Activated naive CD4-positive, alpha-beta T cell treated with Interleukin-2 at 50 U/mL for 16 hours (primary cell): Measurements from ENCODE around the gene PSMD8.
A peak's percentile ranks its signal among the peaks of the same experiment; 100 is the strongest.
"Not testable (repeated sequence)": the region's sequence is repeated elsewhere in the genome, so short reads cannot be mapped to it uniquely, and the experiment has no call there.

Source experiments
- DNase-seq: peaks from one replicate; pipeline ENCODE4 v3.0.0-alpha.2; 2020

The PSMD8 gene

DNA sequence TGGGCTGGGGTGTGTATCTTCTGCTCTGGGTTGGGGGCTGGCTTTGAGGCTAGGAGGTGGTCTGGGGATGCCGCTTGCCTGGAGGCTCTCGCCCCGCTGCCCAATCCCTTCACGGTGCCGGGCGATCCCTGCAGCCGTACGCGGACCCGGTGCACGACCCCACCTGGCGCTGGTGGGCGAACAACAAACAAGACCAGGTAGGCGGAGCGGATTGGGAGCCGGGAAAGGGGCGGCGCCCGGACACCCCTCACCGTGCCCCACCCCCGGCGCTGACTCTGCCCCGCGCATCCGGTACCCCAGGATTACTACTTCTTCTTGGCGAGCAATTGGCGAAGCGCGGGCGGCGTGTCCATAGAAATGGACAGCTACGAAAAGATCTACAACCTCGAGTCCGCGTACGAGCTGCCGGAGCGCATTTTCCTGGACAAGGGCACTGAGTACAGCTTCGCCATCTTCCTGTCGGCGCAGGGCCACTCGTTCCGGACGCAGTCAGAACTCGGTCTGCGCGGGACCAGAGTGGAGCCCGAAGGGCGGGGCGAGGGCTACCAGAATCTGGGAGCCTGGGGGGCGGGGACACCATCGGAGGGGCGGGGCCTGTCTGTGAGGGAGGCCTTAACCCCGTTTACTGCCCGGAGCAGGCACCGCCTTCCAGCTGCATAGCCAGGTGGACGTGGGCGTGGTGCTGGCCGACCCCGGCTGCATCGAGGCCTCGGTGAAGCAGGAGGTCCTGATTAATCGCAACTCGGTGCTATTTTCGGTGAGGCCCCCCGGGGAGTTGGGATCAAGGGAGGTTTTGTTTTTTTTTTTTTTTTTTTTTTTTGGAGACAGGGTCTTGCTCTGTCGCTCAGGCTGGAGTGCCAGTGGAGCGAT is 12.1 kb upstream of the PSMD8 start:
- DNase-seq = peak; percentile 82

DNA sequence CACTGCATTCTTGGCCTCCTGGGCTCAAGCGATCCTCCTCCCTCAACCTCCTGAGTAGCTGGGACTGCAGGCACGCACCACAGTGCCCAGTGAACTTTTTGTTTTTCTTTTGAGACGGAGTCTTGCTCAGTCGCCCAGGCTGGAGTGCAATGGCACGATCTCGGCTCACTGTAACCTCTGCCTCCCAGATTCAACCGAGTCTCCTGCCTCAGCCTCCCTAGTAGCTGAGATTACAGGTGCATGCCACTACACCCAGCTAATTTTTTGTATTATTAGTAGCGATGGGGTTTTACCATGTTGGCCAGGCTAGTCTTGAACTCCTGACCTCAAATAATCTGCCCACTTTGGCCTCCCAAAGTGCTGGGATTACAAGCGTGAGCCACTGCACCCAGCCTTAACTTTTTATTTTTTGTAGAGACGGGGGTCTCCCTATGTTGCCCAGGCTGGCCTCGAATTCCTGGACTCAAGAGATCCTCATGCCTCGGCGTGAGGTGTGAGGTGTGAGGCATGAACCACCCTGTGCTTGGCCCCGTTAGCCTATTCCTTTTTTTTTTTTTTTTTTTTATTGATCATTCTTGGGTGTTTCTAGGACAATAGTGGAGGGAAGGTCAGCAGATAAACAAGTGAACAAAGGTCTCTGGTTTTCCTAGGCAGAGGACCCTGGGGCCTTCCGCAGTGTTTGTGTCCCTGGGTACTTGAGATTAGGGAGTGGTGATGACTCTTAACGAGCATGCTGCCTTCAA is 11.3 kb upstream of the PSMD8 start:
- DNase-seq = not testable (repeated sequence)

DNA sequence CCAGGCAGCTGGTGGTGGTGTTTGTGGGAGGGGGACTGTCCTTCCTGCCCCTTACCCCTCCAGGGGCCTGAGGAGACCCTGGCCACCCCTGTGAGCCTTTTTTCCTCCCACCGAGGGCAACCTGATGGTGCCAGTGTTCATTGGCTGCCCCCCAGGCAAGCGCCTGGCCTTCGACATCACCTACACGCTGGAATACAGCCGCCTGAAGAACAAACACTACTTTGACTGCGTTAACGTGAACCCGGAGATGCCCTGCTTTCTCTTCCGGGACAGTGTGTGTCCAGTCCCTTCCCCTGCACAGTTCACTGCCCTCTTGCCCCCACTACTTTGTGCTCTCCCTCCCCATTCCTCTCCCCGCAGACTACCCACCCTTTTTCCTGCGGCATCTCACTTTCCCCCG is 7.3 kb upstream of the PSMD8 start:
- no peak for DNase-seq

DNA sequence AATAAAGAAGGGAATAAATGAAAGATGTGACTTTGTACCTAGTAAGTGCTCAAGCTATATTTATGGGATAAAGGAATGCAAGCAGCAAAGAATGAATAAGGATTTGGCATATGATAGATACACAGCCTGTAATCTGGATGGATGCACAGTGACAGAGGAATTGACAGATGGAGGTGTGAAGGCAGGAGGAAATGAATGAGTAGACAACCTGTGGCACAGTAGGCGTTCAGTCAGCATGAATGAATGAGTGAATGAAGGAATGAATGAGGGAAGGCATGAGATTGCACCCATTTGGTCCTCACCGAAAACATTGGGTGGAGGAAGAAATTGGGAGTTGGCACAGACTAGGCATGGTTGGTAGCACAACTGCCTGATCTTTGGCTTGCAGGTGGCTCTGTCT is 4.8 kb upstream of the PSMD8 start:
- DNase-seq = no peak

DNA sequence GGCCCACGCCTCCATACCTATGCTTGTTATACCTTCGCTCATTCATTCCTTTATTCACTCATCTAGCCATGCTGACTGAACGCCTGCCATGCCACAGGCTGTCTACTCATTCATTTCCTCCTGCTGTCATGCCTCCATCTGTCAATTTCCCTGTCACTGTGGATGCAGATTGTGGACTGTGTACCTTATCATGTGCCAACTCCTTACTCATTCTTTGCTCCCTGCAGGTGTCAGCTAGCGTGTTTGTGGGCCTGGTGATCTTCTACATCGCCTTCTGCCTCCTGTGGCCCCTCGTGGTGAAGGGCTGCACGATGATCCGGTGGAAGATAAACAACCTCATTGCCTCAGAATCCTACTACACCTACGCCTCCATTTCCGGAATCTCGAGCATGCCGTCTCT is 4.1 kb upstream of the PSMD8 start:
- no peak for DNase-seq

DNA sequence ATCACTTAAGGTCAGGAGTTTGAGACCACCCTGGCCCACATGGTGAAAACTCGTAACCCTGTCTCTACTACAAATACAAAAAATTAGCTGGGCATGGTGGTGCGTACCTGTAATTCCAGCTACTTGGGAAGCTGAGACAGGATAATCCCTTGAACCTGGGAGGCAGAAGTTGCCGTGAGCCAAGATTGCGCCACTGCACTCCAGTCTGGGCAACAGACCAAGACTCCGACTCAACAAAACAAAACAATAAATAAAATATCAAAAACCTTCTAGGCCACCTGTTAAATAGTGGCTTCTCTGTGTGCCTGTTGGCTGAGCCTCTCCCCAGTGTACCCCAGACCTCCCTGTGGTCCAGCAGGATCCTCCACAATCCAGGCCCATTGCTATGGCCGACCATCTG is 3.3 kb upstream of the PSMD8 start:
- DNase-seq = no peak

DNA sequence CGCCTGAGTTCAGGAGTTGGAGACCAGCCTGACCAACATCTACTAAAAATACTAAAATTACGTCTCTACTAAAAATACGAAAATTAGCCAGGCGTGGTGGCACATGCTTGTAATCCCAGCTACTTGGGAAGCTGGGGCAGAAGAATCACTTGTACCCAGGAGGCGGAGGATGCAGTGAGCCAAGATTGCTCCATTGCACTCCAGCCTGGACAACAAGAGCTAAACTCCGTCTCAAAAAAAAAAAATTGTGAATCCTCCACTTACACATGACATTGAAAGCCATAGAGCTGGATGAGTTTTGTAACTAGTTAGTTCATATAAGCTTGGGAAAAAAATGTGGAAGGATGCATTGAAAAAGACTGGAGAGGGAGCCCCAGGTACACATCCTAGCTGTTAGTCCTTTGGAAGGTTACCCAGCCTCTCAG is 452 bp upstream of the PSMD8 start:
- DNase-seq = no peak

DNA sequence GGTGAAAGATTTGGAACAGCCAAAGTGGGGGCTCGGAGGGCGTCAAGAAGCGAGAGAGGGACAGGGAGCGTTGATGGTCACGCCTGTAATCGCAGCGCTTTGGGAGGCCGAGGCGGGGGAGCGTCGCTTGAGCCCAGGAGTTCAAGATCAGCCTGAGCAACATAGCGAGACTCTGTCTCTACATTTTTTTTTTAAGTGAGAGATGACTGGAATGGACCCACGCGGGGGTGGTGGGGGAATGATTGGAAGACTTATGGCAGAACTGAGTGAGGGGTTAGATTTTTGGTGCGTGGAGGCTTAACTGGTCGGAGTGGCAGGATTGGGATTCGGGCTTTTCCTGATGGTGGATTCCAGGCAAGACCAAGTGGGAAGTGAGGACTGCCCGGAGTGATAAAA is 725 bp downstream of the PSMD8 start:
- no peak for DNase-seq

DNA sequence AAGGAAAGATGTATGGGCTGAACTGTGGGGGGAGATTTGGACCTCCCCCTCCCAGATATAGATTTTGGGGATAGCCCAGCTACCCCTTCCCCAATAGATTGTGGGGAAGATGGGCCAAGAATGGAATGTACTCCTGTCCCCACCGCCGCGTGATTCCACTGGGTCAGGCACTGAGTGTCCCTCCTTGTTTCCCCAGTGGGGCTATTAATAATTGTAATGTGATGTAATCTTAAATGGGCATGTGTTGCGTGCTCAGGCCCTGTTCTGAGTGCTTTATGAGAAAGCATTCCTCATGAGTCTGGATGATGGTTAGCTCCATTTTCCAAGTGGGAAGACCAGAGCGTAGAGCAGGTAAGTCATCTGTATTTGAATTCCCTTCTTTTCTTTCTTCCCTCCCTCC is 1.4 kb downstream of the PSMD8 start:
- no peak for DNase-seq

DNA sequence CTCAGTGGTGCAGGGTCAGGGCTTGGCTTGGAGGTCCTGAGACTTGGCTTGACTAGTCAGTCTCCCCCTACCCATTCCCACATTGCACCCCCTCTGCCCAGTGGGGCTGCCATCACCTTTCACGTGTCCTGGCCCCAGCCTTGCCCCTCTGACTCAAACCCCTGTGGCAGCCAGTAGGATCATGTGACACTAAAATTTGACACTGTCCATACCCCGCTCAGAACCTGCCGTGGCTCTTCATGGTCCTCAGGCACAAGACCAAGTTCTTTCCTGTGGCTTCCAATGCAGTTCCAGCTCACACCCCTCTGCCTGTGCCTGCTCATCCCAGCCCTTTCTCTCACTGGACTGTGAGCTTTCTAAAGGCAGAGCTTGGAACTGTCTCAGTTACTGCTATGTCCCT is 2.2 kb downstream of the PSMD8 start:
- no peak for DNase-seq

DNA sequence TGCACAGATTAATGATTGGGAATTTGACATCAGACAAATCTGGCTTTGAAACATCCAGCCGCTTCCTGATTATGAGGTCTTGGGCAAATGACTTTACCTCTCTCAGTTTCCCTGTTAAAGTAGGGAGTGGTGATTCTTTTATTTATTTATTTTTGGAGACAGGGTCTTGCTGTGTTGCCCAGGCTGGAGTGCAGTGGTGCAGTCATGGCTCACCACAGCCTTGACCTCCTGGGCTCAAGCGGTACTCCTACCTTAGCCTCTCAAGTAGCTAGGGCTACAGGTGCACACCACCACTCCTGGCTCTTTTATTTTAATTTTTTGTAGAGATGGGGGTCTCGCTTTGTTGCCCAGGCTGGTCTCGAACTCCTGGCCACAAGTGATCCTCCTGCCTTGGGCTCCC is 2.7 kb downstream of the PSMD8 start:
- no peak for DNase-seq

DNA sequence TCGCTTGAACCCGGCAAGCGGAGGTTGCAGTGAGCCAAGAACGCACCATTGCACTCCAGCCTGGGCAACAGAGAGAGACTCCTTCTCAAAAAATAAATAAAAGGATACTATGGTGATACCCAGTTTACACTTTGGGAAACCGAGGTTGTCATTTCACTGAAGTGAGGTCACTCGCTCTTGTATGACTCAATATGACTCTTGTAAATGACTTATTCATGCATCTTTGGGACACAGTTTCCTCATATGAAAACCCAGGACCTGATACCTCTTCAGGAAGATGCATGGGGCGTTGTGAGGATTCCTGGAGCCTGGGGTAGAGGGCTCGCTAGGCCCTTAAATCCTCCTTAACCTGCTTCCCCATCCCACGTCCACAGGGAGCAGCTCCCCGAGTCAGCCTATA is 4.5 kb downstream of the PSMD8 start:
- DNase-seq = no peak

DNA sequence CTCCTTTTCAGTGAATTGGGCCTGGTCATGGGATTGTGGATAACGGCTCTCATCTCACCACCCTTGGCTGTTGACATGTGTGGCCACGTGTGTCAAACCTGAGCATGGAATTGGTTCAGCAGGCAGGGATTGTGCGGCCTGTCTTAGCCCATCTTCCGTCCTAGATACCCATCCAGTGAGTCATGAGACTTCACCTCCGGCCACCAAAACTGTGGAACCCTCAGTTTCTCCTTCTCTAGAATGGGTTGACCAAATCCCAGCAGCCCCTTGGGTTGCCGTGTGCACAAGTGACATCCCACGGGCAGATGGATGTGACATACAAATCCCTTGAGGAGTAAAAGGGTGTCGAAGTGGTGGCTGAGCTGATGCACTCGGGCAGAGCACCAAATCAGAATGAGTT is 6.8 kb downstream of the PSMD8 start:
- DNase-seq = no peak

DNA sequence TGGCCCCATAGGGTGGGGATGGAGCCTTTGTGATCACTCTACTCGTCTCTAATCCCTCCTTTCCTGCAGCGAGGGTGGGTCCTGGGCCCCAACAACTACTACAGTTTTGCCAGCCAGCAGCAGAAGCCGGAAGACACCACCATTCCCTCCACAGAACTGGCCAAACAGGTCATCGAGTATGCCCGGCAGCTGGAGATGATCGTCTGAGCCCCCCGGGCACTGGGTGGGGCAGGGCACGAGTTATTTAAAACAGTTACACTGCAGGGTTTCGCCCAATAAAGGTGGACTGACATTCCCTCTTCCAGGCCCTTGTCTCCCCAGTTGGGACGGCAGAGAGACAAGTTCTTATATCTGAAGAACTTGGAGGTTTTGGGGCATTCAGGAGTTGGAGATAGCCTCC is 8.8 kb downstream of the PSMD8 start:
- DNase-seq = no peak

DNA sequence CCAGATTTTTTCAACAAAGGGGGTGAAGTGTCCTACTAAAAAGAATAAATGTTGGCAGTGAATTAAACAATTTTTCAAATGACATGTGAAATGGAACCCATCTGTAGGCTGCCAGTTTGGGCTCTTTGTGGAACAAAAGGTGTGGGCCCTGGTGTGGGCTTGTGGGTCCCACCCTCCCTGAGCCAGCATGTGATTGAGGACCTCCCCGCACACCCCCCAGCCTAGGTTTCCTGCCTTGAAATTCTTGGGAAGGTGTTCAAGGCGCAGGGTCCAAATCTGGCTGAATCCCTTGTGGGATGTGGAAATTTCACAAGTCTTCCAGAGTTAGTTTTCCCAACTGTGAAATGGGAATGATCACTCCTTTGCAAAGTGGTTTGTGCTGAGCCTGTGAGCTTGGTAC is 9.4 kb downstream of the PSMD8 start:
- no peak for DNase-seq

DNA sequence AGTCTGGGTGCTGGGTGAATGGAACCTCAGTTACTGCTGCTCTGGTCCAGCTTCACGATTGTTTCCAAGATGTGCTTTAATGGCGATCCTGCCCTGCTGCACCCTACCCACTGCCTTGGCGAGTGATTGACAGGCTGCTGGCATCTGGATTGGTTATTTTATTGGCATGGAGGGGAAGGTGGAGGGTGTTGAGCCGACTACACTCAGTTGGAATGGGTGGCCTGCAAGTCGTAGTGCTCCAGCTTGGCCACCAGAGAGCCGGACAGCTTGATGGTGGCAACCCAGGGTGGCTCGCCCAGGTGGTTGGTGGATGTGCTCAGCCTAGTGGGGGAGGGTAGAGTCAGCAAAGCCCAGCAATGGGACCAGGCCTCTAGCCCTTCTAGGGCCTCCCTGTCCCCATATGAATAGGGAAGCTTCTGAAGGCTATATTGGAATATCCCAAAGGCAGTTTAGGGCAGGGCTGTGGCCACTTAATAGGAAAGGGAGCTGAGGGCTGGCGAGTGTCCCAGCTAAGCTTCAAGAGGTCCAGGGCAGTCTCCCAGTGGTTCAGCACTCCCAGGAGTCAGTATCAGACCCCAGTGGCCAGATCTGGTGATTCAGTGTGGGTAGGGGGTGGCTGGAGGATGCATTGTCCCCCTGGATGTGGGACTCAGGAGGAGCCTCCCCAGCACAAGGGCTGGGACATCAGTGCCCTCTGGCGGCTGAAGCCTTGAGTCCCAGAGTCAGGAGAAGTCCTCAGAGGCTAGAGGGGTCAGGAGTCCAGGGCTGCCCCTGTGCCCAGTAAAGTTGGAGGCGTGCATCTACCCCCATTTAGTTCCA is 10.0 kb downstream of the PSMD8 start:
- DNase-seq = no peak

DNA sequence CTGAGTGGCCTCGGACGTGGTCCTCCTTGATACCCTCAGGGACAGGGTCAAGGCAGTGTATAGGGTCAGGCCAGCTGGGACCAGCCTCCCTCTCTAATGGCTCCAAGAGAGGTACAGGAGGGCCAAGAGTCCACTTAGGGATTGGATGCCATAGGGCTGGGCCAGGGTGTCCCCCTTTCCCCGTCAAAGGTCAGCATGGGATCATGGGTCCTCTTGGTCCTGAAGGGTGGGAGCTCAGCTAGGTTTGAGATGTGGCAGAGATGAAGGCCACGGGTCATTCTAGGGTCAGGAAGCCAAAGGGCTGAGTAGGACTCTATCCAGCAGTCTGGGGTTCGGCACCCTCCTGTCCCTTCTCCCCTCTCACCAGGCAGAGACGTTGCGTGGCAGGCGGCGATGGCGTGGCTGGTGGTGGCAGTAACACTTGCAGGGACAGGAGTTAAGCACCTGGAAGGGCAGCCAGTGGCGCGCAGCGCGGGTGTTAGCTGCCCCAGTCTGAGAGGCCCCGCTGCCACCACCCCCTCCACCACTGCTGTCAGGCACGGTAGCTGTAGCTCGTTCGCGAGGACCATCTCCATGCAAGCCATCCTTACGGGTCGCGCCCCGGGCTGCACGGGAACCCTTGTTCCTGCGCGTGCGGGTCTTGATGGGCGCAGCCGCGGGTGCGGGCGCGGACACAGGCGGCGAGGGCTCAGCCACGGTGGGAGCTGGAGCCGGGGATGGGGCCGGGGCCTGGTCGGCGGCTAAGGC is 10.9 kb downstream of the PSMD8 start:
- DNase-seq = no peak

DNA sequence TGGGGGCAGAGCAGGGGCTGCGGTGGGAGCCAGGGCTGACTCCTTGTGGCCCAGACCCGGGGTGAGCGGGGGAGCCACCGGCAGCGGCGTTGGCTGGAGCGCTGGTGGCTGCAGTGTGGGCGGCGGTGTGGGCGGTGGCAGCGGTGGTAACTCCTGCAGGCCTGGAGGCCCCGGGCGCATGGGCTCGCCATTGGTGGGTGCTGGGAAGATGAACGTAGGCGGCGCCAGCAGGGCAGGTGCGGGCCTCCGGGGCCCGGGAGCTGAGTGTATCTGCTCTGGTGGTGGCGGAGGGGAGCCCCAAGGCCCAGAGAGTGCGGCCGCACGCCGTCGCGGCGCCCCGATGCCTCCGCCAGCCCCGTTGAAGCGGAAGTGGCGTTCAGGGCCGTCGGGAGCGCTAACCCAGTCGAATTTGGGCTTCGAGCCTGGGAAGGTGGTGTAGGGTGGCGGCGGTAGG is 11.5 kb downstream of the PSMD8 start:
- no peak for DNase-seq

DNA sequence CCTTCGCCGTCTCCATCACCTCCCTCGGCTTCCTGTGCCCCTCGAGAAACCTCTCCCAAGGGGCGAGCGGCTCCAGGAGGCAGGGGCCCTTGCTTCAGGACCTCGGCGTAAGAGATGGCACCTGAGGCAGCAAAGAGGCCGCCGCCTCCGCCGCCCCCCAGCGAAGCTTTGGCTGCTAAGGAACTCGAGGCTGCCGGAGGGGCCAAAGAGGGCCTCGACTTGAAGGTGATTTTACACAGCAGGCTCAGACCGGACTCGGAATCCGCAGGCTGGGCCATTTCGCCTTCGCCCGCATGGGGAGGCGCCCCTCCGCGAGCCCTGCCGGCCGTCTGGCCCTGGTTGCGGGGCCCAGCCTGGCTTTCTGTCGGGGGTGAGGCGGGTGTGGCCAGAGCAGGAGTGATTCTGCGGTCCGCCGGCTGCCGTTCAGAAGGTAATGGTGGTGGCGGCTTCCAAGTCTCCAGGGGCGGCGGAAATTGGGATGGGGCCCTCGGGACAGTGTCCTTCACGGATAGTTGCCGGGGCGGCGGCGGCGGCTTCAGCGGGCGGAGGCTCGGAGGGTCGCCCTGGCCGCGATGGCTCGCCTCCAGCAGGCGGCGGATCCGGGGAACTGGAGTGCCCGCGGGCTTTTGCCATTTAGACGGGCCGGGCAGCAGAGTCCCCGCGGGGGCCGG is 12.1 kb downstream of the PSMD8 start:
- DNase-seq = no peak

DNA sequence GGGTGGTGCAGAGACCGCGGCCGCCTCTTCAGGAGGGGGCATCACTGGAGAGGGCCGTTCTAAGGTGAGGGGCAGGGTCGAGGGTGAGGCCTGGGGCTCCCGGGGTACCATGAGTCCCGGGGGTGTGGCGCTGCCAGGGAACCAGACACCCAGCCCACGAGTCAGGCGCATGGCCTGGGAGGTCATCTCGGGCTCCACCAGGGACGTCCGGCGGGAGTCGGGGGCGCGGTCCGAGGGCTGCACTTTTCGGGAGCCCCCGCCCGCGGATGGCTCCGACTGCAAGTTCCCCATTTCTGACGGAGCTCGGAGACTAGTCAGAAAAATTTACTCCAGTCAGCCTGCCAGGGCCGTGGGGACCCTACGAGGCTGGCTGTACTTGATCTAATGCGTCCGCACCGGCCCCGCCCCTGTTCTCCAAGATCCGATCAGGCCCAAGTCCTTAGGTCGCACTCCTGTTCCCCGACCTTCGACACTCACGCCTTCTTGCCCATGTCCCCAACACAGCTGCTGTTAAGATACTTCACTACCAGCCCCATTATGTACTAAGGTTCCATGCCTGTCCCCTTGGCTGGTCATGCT is 12.7 kb downstream of the PSMD8 start:
- no peak for DNase-seq

DNA sequence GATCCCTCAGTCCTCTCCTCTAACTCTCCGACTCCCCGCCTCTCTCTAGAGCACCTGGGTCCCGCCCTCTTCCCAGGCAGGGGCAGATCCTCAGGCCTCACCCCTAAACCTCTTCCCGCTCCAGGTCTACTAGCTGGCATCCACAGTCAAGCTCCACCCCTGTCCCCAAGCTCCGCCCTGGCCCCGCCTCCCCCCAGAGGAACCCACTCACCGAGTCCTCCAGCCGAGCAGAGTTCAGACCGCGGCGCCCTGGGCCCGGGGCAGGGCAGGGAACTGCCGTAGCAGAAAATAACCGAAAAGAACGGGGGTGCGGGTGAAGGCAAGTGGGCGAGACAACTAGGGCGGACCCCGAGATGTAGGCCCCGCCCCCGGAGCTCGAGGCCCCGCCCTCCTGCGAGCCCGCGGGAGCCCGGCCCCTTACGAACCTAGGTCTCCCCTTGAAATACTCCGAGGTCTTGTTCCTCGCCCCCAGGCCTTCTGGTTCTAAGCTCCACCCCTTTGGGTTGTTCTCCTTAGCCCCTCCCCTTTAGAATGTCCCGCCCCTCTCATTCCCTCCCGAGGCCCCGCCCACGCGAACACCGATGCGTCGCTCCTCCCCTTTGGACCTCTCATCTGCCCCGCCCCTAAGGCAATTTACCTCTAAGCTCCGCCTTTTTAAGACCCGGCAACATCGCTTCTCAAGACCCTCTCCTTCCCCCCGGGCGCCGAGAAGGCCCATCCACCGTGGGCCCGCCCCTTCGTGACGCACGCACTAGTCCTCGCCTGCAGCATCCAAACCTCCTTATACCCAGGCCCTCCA is 13.4 kb downstream of the PSMD8 start, which contains the start of gene GGN:
GGN (minus strand) TSS at position 485 of the 799 bp plus-strand sequence. CDS start 773 bp downstream, outside the sequence.
- peak; percentile 82 for DNase-seq
